ENCODE measurements around the gene SH3BP5.

SH3BP5 gene

DNA sequence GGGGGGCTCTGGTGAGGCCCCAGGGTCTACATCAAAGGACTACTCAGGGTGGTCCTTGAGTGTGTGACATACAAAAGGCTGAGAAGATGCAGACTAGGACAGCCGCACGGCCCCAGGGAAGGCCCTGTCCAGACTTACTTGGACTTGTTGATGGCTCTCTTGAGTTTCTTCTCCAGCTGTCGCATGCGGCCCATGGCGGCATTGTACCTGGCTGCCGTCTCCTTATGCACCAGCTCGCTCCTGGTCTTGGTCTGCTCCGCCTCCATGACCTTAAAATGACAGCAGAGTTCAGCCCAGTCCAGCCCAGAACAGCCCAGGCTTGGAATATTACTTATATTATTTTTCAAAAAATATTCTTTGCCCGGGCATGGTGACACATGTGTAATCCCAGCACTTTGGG lies 70.4 kb downstream of the SH3BP5 start:
- H3K27me3 ChIP-seq (replicated peaks in 2 of 5; ENCODE audit: control insufficient read depth in 4 of 5, insufficient read depth in 5 of 5, low read length in 4 of 5) = no peaks in the 10 kb centered on the region
- H3K4me1 ChIP-seq (ENCODE audit: control extremely low read depth in 1 of 4, control insufficient read depth in 4 of 4, insufficient read depth in 4 of 4, low read length in 3 of 4) = peaks cover 0 to 8% (median 1%) of the 10 kb centered on the region in 4 experiments
- WGBS (ENCODE audit: insufficient coverage) = 100% methylated on average over 2 of the region's 9 CpGs
- no peak for DNase-seq
- POLR2A ChIA-PET = no interaction called here
- H3K9me3 ChIP-seq (ENCODE audit: control extremely low read depth in 1 of 5, control insufficient read depth in 4 of 5, insufficient read depth in 2 of 5, low read depth in 1 of 5, low read length in 4 of 5) = no peaks in the 10 kb centered on the region
- H3K4me3 ChIP-seq (ENCODE audit: control insufficient read depth in 1 of 7, extremely low read depth in 1 of 7, insufficient read depth in 4 of 7, low read depth in 2 of 7, low read length in 6 of 7) = no peak overlapping the region
- CTCF ChIA-PET = interaction anchor here (1.0 to 10.4 kb wide), 2 partner anchors 86 to 117 kb away, joined by 3 to 135 read pairs; no protein-coding TSS in a partner anchor
- no peak overlapping the region for H3K27ac ChIP-seq (ENCODE audit: insufficient read depth in 1 of 2, low read depth in 1 of 2, low read length in 2 of 2, poor library complexity in 1 of 2, severe bottlenecking in 2 of 2)
- H3K36me3 ChIP-seq (ENCODE audit: control insufficient read depth in 4 of 4, insufficient read depth in 4 of 4, low read length in 3 of 4) = peaks cover 0 to 69% (median 11%) of the 10 kb centered on the region in 4 experiments

DNA sequence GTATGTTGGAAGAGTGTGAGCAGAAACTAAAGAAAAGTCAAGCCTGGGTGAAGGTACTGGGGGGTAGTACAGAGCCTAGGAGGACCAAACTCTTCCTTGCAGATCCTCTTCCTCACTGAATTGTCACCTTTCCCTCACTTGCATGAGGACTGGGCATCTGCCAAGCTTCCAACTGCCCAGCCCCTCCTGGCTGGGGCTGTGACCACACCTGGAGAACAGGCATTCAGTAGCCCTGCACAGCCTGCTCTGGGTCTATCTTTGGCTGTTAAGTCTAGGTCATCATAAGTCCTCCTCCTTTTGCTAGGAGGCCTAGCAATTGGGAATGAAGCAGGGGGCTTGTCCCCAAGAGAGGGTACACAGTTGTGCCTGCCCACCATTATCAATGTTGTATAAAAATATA lies 71.1 kb downstream of the SH3BP5 start:
- Histone ChIP-seq H3K36me3 (ENCODE audit: control insufficient read depth in 4 of 4, insufficient read depth in 4 of 4, low read length in 3 of 4) (peaks cover 3 to 69% (median 15%) of the 10 kb centered on the region in 4 experiments), H3K9me3 (ENCODE audit: control extremely low read depth in 1 of 5, control insufficient read depth in 4 of 5, insufficient read depth in 2 of 5, low read depth in 1 of 5, low read length in 4 of 5) (no peaks in the 10 kb centered on the region), H3K4me1 (ENCODE audit: control extremely low read depth in 1 of 4, control insufficient read depth in 4 of 4, insufficient read depth in 4 of 4, low read length in 3 of 4) (peaks cover 0 to 8% (median 1%) of the 10 kb centered on the region in 4 experiments), H3K4me3 (ENCODE audit: control insufficient read depth in 1 of 7, extremely low read depth in 1 of 7, insufficient read depth in 4 of 7, low read depth in 2 of 7, low read length in 6 of 7) (no peak overlapping the region), H3K27ac (ENCODE audit: insufficient read depth in 1 of 2, low read depth in 1 of 2, low read length in 2 of 2, poor library complexity in 1 of 2, severe bottlenecking in 2 of 2) (no peak overlapping the region), H3K27me3 (replicated peaks in 2 of 5; ENCODE audit: control insufficient read depth in 4 of 5, insufficient read depth in 5 of 5, low read length in 4 of 5) (no peaks in the 10 kb centered on the region)
- ChIA-PET POLR2A (no interaction called here), CTCF (interaction anchor here (1.7 kb wide), 1 partner anchor 144 kb away, joined by 5 read pairs; no protein-coding TSS in a partner anchor)
- no peak for DNase-seq

DNA sequence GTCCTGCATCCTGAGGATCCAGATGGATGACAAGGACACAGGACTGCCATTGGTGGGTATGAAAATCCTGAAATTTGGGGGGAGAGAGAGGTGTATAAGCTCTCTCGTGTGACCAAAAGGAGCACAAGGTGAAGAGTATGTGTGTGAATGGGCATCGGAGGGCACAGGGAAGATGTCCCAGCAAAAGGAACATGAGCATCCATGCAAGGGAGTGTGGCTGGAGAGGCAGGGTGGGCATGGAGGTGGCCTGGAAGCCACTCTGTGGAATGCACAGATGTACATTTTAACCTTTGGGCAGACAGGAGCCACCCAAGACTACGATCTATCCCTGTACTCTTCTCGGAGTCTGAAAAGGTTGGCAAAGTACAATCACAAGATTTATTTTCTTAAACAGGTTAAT lies 71.9 kb downstream of the SH3BP5 start:
- Histone ChIP-seq H3K27ac (ENCODE audit: insufficient read depth in 1 of 2, low read depth in 1 of 2, low read length in 2 of 2, poor library complexity in 1 of 2, severe bottlenecking in 2 of 2) (no peak overlapping the region), H3K36me3 (ENCODE audit: control insufficient read depth in 4 of 4, insufficient read depth in 4 of 4, low read length in 3 of 4) (peaks cover 3 to 69% (median 22%) of the 10 kb centered on the region in 4 experiments), H3K27me3 (replicated peaks in 2 of 5; ENCODE audit: control insufficient read depth in 4 of 5, insufficient read depth in 5 of 5, low read length in 4 of 5) (no peaks in the 10 kb centered on the region), H3K9me3 (ENCODE audit: control extremely low read depth in 1 of 5, control insufficient read depth in 4 of 5, insufficient read depth in 2 of 5, low read depth in 1 of 5, low read length in 4 of 5) (no peaks in the 10 kb centered on the region), H3K4me3 (ENCODE audit: control insufficient read depth in 1 of 7, extremely low read depth in 1 of 7, insufficient read depth in 4 of 7, low read depth in 2 of 7, low read length in 6 of 7) (no peak overlapping the region), H3K4me1 (ENCODE audit: control extremely low read depth in 1 of 4, control insufficient read depth in 4 of 4, insufficient read depth in 4 of 4, low read length in 3 of 4) (peaks cover 0 to 8% (median 1%) of the 10 kb centered on the region in 4 experiments)
- DNase-seq = no peak
- WGBS (ENCODE audit: insufficient coverage) = 100% methylated on average over 2 of the region's 4 CpGs
- ChIA-PET POLR2A (no interaction called here), CTCF (interaction anchor here (0.9 to 1.7 kb wide), 5 partner anchors 13 to 144 kb away, joined by 3 to 6 read pairs (median 5); no protein-coding TSS in a partner anchor)

DNA sequence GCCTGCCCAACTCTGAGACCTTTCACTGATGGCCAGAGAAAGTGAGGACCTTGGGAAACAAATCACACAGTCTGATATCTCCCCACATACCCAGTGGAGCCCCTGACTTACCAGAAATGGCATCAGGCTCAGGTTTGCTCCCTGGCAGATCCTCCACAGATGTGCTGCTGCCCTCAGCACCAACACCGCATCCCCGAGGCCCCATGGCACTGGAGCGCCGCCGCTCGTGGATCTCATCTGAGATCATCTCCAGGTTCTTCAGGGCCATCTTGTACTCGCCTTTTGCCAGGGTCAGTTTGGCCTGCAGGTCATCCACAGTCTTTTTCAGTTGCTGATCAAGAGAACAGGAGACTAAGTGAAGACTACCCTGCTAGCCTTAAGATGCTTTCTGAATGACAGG lies 73.7 kb downstream of the SH3BP5 start:
- no peak overlapping the region for H3K27ac ChIP-seq (ENCODE audit: insufficient read depth in 1 of 2, low read depth in 1 of 2, low read length in 2 of 2, poor library complexity in 1 of 2, severe bottlenecking in 2 of 2)
- peaks cover 0 to 3% (median 0%) of the 10 kb centered on the region in 4 experiments for H3K4me1 ChIP-seq (ENCODE audit: control extremely low read depth in 1 of 4, control insufficient read depth in 4 of 4, insufficient read depth in 4 of 4, low read length in 3 of 4)
- peaks cover 5 to 80% (median 35%) of the 10 kb centered on the region in 4 experiments for H3K36me3 ChIP-seq (ENCODE audit: control insufficient read depth in 4 of 4, insufficient read depth in 4 of 4, low read length in 3 of 4)
- H3K27me3 ChIP-seq (replicated peaks in 2 of 5; ENCODE audit: control insufficient read depth in 4 of 5, insufficient read depth in 5 of 5, low read length in 4 of 5) = no peaks in the 10 kb centered on the region
- 99% methylated on average over 7 of the region's 7 CpGs for WGBS (ENCODE audit: insufficient coverage)
- H3K4me3 ChIP-seq (ENCODE audit: control insufficient read depth in 1 of 7, extremely low read depth in 1 of 7, insufficient read depth in 4 of 7, low read depth in 2 of 7, low read length in 6 of 7) = no peak overlapping the region
- no peaks in the 10 kb centered on the region for H3K9me3 ChIP-seq (ENCODE audit: control extremely low read depth in 1 of 5, control insufficient read depth in 4 of 5, insufficient read depth in 2 of 5, low read depth in 1 of 5, low read length in 4 of 5)
- CTCF ChIA-PET = interaction anchor here (3.6 kb wide), 1 partner anchor 10 kb away, joined by 12 read pairs; no protein-coding TSS in a partner anchor
- POLR2A ChIA-PET = no interaction called here
- no peak for DNase-seq

DNA sequence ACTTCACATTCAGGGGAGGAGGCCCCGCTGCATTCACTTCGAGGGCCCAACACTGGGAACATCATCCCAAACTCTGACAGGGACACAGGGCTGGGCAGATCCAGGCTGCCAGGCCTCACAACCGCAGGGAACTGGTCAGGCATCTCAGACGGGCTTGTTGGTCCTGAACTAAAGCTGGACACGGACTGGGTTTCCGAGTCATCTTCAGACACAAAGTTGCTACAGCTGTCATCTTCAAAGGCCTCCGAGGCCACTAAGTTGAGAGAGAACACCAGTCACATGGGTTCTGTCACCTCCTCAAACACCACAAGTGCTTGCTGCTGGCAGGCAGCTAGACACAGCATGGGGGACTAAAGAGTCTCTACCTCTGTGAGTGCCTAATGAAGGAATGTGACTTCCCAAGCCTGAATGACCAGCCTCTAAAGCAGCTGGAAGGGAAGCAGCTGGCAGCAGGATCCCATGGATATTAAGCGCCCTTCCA lies 75.5 kb downstream of the SH3BP5 start:
- H3K27me3 ChIP-seq (replicated peaks in 2 of 5; ENCODE audit: control insufficient read depth in 4 of 5, insufficient read depth in 5 of 5, low read length in 4 of 5) = no peaks in the 10 kb centered on the region
- POLR2A ChIA-PET = no interaction called here
- WGBS (ENCODE audit: insufficient coverage) = 91% methylated on average over 7 of the region's 8 CpGs
- no peak overlapping the region for H3K27ac ChIP-seq (ENCODE audit: insufficient read depth in 1 of 2, low read depth in 1 of 2, low read length in 2 of 2, poor library complexity in 1 of 2, severe bottlenecking in 2 of 2)
- H3K4me3 ChIP-seq (ENCODE audit: control insufficient read depth in 1 of 7, extremely low read depth in 1 of 7, insufficient read depth in 4 of 7, low read depth in 2 of 7, low read length in 6 of 7) = no peak overlapping the region
- no peaks in the 10 kb centered on the region for H3K4me1 ChIP-seq (ENCODE audit: control extremely low read depth in 1 of 4, control insufficient read depth in 4 of 4, insufficient read depth in 4 of 4, low read length in 3 of 4)
- peaks cover 15 to 89% (median 46%) of the 10 kb centered on the region in 4 experiments for H3K36me3 ChIP-seq (ENCODE audit: control insufficient read depth in 4 of 4, insufficient read depth in 4 of 4, low read length in 3 of 4)
- DNase-seq = no peak
- CTCF ChIA-PET = interaction anchor here (1.5 to 3.6 kb wide), 4 partner anchors 11 to 148 kb away, joined by 4 to 12 read pairs (median 6); no protein-coding TSS in a partner anchor
- H3K9me3 ChIP-seq (ENCODE audit: control extremely low read depth in 1 of 5, control insufficient read depth in 4 of 5, insufficient read depth in 2 of 5, low read depth in 1 of 5, low read length in 4 of 5) = no peaks in the 10 kb centered on the region

DNA sequence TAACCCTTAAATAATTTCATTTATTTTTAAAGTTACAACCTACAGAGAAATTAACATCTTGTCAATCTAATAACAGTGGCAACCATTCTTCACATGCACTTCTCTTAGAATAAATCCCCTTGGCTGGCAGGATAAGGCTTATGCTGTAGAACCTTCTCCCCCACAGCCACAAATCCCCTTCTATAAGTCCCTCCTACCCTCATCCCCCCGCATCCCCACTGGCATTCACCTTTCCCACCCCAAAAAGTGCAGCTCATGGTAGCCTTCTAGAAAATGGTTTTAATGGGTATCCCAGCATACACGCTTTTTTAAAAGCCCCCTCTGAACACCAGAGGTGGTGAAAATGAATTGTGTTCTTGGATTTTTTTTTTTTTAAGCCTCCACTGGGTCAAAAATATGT lies 77.2 kb downstream of the SH3BP5 start:
- H3K4me1 ChIP-seq (ENCODE audit: control extremely low read depth in 1 of 4, control insufficient read depth in 4 of 4, insufficient read depth in 4 of 4, low read length in 3 of 4) = no peaks in the 10 kb centered on the region
- no peaks in the 10 kb centered on the region for H3K27me3 ChIP-seq (replicated peaks in 2 of 5; ENCODE audit: control insufficient read depth in 4 of 5, insufficient read depth in 5 of 5, low read length in 4 of 5)
- no peak overlapping the region for H3K4me3 ChIP-seq (ENCODE audit: control insufficient read depth in 1 of 7, extremely low read depth in 1 of 7, insufficient read depth in 4 of 7, low read depth in 2 of 7, low read length in 6 of 7)
- ChIA-PET POLR2A (no interaction called here), CTCF (interaction anchor here (2.8 to 3.6 kb wide), 2 partner anchors 13 to 150 kb away, joined by 8 to 12 read pairs; no protein-coding TSS in a partner anchor)
- no peaks in the 10 kb centered on the region for H3K9me3 ChIP-seq (ENCODE audit: control extremely low read depth in 1 of 5, control insufficient read depth in 4 of 5, insufficient read depth in 2 of 5, low read depth in 1 of 5, low read length in 4 of 5)
- H3K27ac ChIP-seq (ENCODE audit: insufficient read depth in 1 of 2, low read depth in 1 of 2, low read length in 2 of 2, poor library complexity in 1 of 2, severe bottlenecking in 2 of 2) = no peak overlapping the region
- peaks cover 14 to 84% (median 58%) of the 10 kb centered on the region in 4 experiments for H3K36me3 ChIP-seq (ENCODE audit: control insufficient read depth in 4 of 4, insufficient read depth in 4 of 4, low read length in 3 of 4)
- DNase-seq = no peak
- whole genome bisulfite sequencing (ENCODE audit: insufficient coverage) = no CpG with 5 or more reads among the region's 2 CpGs

DNA sequence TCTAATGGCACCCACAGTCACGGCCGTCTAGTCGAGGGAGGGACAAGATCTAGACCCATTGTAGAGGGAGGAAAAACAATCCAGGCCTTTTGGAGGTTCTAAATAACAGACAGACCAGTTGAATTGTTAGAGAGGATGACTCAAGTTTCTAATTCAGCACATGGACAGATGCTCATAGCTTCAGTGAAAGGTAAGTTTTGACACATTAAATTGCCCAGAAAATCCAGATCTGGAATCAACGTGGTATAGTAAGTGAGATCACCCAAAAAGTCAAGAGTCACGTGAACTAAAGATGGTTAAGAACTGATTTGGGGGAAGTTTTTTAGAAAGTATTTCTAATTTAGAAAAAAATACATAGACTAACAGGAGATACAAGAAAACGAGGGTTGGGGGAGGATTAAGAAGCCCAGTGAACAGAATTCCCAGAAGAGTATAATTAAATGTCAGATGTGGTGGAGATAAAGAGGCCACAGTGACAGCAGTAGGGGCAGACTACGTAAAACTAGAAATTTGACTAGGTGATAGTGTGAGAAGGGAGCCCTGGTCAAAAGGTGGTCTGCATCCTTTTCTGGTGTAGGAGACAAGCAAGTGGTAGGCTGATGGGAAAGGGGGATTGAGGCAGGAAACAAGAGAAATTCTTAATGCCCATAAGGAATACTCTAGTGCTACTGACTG lies 79.2 kb downstream of the SH3BP5 start:
- H3K4me1 ChIP-seq (ENCODE audit: control extremely low read depth in 1 of 4, control insufficient read depth in 4 of 4, insufficient read depth in 4 of 4, low read length in 3 of 4) = no peaks in the 10 kb centered on the region
- ChIA-PET POLR2A (no interaction called here), CTCF (interaction anchor here (1.1 to 1.6 kb wide), 2 partner anchors 12 to 152 kb away, joined by 3 to 5 read pairs; no protein-coding TSS in a partner anchor)
- H3K4me3 ChIP-seq (ENCODE audit: control insufficient read depth in 1 of 7, extremely low read depth in 1 of 7, insufficient read depth in 4 of 7, low read depth in 2 of 7, low read length in 6 of 7) = no peak overlapping the region
- peak overlapping the region in 1 of 2 experiments; percentile 26 for H3K27ac ChIP-seq (ENCODE audit: insufficient read depth in 1 of 2, low read depth in 1 of 2, low read length in 2 of 2, poor library complexity in 1 of 2, severe bottlenecking in 2 of 2)
- peaks cover 14 to 82% (median 56%) of the 10 kb centered on the region in 4 experiments for H3K36me3 ChIP-seq (ENCODE audit: control insufficient read depth in 4 of 4, insufficient read depth in 4 of 4, low read length in 3 of 4)
- no peaks in the 10 kb centered on the region for H3K9me3 ChIP-seq (ENCODE audit: control extremely low read depth in 1 of 5, control insufficient read depth in 4 of 5, insufficient read depth in 2 of 5, low read depth in 1 of 5, low read length in 4 of 5)
- H3K27me3 ChIP-seq (replicated peaks in 2 of 5; ENCODE audit: control insufficient read depth in 4 of 5, insufficient read depth in 5 of 5, low read length in 4 of 5) = no peaks in the 10 kb centered on the region
- DNase-seq = no peak
- 98% methylated on average over 5 of the region's 7 CpGs for WGBS (ENCODE audit: insufficient coverage)

All from common myeloid progenitor, CD34-positive (primary cell).